Colonic mucosa (tissue), 4 donors: Measurements from ENCODE around the gene ROCK1. TPM values are rescaled to one million over a fixed set of nuclear protein-coding genes. Genes with fewer than 3 reads are reported as not detected.

Experiments used
- DNase-seq: peaks from one replicate; pipeline ENCODE4 v3.0.0-alpha.2; 2020
- H3K27ac ChIP-seq: fragments of 200-600 bp; one replicate; pipeline ENCODE4 v1.8.0; 2021
- H3K27me3 ChIP-seq: fragments of 200-600 bp; one replicate; pipeline ENCODE4 v1.8.0; 2021
- H3K36me3 ChIP-seq: fragments of 200-600 bp; one replicate; pipeline ENCODE4 v1.8.0; 2021
- H3K4me1 ChIP-seq: fragments of 200-600 bp; one replicate; pipeline ENCODE4 v1.8.0; 2021; ENCODE audit warnings: mild to moderate bottlenecking
- H3K4me3 ChIP-seq: fragments of 200-600 bp; one replicate; pipeline ENCODE4 v1.8.0; 2021
- H3K9ac ChIP-seq, 2 donors: one replicate each; pipeline ENCODE4 v1.7.0; 2013; ENCODE audit warnings: control low read depth in 2 of 2, low read depth in 2 of 2, low read length in 2 of 2
- H3K9me3 ChIP-seq: fragments of 200-600 bp; one replicate; pipeline ENCODE4 v1.8.0; 2021
- CTCF ChIP-seq: fragments of 200-600 bp; IDR thresholded peaks from one replicate; pipeline ENCODE4 v1.8.0; 2022; ENCODE audit warnings: antibody characterized with exemption, mild to moderate bottlenecking
- intact Hi-C: fragments of 100-400 bp; cut with DNase I; formaldehyde crosslinking; loops from one replicate; pipeline ENCODE4 v1.14.1; 2022
- total RNA-seq, 2 donors: library from RNA; stranded (reverse); fragmentation: NEBNext Ultra II Directional in 1 of 2; extraction: Animal tissue kit (Norgen Biotek cat#: 25700) in 1 of 2; gene quantifications; one replicate each; pipeline ENCODE4 v1.2.1, GENCODE V29; 2021
- donor health status: healthy.
- donor health status: DM: no; HTN: no; CAD: no.
- donor health status: DM: no; HTN: no; CAD: no.

The ROCK1 gene
- total RNA-seq, 2 donors from 2014 or later, result 28.9 to 39.5 TPM

DNA sequence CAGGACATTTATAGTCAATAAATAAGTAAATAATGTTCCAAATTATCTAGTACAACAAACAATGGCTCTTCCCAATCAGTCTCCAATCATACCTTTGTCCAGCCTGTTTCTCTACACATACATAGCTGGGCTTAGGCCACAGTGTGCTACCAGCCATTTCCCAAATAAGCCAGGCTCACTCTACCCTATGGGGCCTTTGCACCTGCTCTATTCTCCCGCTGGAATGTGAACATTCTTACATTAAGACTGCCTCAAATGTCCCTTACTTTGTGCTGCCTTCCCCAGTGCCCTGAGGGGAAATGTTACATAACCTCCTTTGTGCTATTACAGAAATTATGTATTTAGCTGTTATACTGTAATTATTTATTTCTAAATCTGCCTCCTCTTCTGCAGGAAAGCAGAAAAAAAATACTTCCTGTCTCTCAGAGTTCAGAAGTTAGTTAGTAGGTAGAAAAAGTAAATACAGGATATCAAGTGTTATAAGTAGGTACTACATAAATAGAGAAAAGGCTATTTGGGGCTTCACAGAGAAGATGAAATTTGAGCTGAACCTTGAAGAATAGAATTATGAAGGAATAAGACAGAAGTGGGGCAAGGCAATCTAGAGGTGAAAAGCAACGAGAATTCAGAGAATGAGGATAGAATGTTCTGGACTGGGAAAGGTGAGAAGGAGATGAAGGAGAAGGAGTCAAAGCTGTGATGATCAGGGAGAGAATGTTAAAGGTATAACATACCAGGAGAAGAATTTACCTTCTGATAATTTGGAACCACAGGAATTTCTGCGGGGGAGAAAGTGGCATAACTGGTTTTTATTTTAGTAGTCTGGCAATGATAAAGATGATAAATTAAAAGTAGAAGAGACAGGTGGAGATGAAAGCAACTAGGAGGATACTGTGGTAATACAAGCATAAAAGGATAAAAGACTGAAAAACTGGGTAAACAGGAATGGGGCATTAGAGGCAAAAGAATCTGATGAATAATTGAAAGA lies 37.0 kb downstream of the ROCK1 start:
- no peak for DNase-seq
- Histone ChIP-seq H3K4me3 (no peak overlapping the region), H3K9ac (no peak overlapping the region), H3K9me3 (no peaks in the 10 kb centered on the region), H3K27ac (no peak overlapping the region), H3K4me1 (peaks cover 6% of the 10 kb centered on the region), H3K27me3 (no peaks in the 10 kb centered on the region), H3K36me3 (no peaks in the 10 kb centered on the region)
- no peak for TF ChIP-seq CTCF
- intact Hi-C loops, result no loop called here

DNA sequence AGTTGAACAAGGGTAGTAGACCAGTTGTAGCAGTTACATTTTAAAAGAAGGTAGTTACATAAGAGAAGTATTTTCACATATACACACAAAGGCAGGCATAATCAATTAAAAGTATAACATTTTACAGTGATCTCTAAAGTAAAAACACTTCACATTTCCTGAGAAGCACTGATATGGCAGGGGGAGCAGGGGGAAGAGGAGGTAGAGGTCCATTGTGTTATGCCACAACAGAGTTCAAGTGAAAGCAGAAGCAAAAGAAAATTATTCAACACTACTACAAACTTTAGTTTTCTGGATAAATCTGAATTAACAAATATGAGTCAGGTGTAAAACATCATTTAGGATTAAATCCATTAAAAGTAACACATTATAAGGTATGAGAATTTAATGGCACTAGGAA lies 38.4 kb downstream of the ROCK1 start:
- Histone ChIP-seq H3K4me1 (peaks cover 6% of the 10 kb centered on the region), H3K27ac (no peak overlapping the region), H3K9me3 (no peaks in the 10 kb centered on the region), H3K36me3 (no peaks in the 10 kb centered on the region), H3K9ac (no peak overlapping the region), H3K4me3 (no peak overlapping the region), H3K27me3 (no peaks in the 10 kb centered on the region)
- TF ChIP-seq CTCF, result no peak
- DNase-seq, result no peak
- intact Hi-C loops, result no loop called here

DNA sequence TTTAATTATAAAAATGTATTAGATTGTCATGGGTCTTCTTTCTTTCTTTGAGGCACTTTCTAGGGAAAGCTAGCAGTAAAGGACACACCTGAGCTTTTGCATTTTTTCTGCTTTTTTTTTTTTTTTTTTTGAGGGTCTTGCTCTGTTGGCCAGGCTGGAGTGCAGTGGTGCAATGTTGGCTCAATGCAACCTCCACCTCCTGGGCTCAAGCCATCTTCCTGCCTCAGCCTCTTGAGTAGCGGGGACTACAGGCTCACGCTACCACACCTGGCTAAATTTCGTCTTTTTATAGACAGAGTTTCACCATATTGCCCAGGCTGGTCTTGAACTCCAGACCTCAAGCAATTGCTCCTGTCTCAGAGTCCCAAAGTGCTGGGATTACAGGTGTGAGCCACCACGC lies 40.5 kb downstream of the ROCK1 start:
- H3K9me3 ChIP-seq, result no peaks in the 10 kb centered on the region
- no peak overlapping the region for H3K27ac ChIP-seq
- H3K9ac ChIP-seq, result no peak overlapping the region
- intact Hi-C loops, result no loop called here
- no peaks in the 10 kb centered on the region for H3K36me3 ChIP-seq
- H3K4me1 ChIP-seq, result peaks cover 3% of the 10 kb centered on the region
- no peak for DNase-seq
- TF ChIP-seq CTCF, result no peak
- no peaks in the 10 kb centered on the region for H3K27me3 ChIP-seq
- no peak overlapping the region for H3K4me3 ChIP-seq

GRCh38 chr18:21069468-21069867 lies 42.1 kb downstream of the ROCK1 start:
- TF ChIP-seq CTCF, result no peak
- H3K27me3 ChIP-seq, result no peaks in the 10 kb centered on the region
- H3K4me1 ChIP-seq, result no peaks in the 10 kb centered on the region
- no peak overlapping the region for H3K27ac ChIP-seq
- no peak overlapping the region for H3K9ac ChIP-seq
- no peak overlapping the region for H3K4me3 ChIP-seq
- H3K36me3 ChIP-seq, result no peaks in the 10 kb centered on the region
- intact Hi-C loops, result no loop called here
- DNase-seq, result no peak
- no peaks in the 10 kb centered on the region for H3K9me3 ChIP-seq

- no peak overlapping the region for H3K27ac ChIP-seq
- no peaks in the 10 kb centered on the region for H3K27me3 ChIP-seq
- no peak overlapping the region for H3K4me3 ChIP-seq
- DNase-seq, result no peak
- intact Hi-C loops, result no loop called here
- no peaks in the 10 kb centered on the region for H3K36me3 ChIP-seq
- no peak overlapping the region for H3K9ac ChIP-seq
- H3K9me3 ChIP-seq, result no peaks in the 10 kb centered on the region
- TF ChIP-seq CTCF, result no peak
- H3K4me1 ChIP-seq, result no peaks in the 10 kb centered on the region
Measured at GRCh38 chr18:21064347-21064746, 47.3 kb downstream of the ROCK1 start.
